ENCODE results near the gene L1TD1.
"Not testable (repeated sequence)": the region's sequence is repeated elsewhere in the genome, so short reads cannot be mapped to it uniquely, and the experiment has no call there.

The L1TD1 gene, protein sequence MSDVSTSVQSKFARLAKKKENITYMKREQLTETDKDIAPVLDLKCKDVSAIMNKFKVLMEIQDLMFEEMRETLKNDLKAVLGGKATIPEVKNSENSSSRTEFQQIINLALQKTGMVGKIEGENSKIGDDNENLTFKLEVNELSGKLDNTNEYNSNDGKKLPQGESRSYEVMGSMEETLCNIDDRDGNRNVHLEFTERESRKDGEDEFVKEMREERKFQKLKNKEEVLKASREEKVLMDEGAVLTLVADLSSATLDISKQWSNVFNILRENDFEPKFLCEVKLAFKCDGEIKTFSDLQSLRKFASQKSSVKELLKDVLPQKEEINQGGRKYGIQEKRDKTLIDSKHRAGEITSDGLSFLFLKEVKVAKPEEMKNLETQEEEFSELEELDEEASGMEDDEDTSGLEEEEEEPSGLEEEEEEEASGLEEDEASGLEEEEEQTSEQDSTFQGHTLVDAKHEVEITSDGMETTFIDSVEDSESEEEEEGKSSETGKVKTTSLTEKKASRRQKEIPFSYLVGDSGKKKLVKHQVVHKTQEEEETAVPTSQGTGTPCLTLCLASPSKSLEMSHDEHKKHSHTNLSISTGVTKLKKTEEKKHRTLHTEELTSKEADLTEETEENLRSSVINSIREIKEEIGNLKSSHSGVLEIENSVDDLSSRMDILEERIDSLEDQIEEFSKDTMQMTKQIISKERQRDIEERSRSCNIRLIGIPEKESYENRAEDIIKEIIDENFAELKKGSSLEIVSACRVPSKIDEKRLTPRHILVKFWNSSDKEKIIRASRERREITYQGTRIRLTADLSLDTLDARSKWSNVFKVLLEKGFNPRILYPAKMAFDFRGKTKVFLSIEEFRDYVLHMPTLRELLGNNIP

DNA sequence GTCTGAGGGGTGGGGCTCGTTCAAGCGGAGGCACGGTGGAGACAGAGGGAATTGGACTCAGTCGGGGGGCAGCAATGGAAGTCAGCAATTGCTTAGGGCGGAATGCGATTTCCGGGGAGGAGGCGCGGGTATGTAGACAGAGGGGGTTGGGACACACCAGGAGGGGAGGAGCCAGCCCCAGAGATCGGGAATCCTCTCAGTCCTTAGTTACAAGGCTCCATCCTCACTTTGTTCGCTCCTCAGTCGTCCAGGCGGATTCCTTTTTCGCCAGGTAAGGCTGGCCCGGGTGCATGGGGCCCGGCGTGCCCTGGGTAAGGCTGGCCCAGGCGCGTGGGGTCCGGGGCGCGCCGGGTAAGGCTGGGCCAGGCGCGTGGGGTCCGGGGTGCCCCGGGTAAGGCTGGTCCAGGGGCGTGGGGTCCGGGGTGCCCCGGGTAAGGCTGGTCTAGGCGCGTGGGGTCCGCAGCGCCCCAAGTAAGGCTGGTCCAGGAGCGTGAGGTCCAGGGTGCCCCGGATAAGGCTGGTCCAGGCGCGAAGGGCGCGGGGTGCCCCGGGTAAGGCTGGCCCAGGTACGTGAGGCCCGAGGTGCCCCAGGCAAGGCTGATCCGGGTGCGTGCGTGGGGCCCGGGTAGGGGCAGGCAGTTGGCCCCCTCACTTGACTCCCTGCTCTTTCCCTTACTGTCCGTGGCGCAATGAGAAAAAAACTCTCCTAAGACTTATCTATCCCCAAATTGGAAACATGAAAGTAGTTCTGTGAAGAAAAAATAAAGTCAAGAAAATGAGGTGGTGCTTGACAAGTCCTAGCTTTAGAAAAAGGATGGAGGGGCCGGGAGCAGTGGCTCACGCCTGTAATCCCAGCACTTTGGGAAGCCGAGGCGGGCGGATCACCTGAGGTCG, at the start of gene L1TD1:
Gene L1TD1, plus strand, starts transcription at position 199 of the 894 bp plus-strand sequence. CDS start 11,780 bp downstream, outside the sequence.
- DNase-seq = no peak

DNA sequence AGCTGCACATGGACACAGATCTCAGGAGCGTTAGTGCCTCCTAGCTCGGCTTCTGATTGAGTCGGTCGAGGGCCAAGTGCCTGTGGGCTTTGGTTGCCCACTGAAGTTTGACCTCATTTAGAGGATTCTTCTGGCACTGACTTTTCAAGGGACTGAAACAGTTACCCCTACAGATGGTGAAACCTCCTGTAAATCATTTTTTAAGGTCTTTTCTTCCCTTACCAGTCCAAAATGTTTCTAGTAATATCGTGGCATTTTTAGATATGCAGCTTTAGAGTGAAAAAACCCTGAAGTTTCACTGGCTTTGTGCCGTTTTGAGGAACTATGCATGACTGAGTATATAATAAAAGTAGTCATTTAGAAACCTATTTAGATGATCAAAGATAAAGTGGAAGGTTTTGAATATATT, 34.7 kb upstream of the L1TD1 start:
- DNase-seq = no peak

DNA sequence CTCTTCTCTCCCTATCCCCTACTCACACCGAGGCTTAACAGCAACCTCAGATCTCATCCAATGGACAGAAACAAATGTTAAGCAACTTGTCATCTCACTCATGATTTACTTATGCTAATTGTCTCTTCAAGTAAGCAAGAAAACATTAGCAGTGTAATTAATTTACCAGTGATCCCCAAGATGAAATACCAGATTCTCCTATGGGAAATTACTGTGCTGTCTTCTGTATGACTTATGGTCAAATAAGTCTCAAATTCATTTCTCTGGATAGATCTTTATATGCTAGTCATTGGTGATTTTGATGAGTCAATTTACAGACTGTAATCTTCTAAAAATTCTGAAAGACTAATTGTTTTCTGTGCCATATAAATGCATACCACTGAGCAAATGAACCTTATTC, 32.9 kb upstream of the L1TD1 start:
- no peak for DNase-seq

DNA sequence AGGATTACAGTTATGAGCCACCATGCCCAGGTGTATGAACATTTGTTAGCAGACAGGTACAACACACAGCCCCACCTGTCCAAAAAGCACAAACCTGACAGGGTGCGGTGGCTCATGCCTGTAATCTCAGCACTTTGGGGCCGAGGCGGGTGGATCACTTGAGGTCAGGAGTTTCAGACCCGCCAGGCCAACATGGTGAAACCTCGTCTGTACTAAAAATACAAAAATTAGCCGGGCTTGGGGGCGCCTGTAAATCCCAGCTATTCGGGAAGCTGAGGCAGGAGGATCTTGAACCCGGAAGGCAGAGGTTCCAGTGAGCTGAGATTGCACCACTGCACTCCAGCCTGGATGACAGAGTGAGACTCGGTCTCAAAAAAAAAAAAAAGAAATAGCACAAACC, 24.3 kb upstream of the L1TD1 start:
- DNase-seq = not testable (repeated sequence)

DNA sequence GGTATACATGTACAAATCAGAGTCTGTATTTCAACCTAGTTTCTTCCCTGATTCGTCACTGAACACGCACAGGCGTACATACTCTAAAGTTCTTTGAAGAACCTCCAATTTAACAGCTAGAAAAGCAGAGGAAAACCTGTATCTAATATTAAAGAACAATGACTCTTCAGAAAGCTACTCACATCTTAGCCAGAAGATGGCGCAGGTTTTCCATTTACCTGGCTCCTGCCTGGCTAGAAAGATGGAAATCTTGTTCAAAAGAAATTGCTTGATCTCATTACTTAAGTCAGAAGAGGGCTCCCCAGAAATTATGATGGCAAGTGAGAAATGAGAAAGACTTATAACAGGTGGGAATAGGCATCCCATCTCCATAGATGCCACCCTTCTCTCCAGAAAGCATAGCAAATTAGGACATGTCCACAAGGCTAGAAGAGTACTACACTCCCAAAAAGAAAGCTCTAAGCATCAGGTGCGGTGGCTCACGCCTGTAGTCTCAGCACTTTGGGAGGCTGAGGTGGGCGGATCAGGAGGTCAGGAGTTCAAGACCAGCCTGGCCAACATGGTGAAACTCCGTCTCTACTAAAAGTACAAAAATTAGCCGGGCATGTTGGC, 19.0 kb upstream of the L1TD1 start:
- peak; percentile 40 for DNase-seq

DNA sequence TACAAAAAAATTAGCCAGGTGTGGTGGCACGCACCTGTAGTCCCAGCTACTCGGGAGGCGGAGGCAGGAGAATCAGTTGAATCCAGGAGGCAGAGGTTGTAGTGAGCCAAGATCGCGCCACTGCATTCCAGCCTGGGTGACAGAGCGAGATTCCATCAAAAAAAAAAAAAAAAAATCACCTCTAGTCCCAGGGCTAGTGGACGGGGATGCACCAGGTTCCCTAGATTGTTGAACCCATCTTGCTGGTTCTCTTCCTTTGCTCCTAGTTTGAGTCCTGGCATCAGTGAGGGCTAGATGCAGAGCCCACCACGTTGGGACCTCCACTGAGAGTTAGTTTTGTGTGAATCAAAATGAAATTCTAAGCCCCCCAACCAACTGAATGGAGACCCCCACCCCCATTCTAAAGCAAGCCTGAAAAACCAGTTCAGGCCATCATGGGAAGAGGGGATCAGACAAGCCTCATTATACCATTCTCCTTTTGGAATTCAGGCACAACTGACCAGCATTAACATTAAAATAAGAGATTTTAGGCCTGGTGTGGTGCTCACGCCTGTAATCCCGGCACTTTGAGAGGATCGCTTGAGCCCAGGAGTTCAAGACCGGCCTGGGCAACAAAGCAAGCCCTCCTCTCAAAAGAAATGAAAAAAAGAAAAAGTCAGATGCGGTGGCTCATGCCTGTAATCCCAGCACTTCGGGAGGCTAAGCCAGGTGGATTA, 17.9 kb upstream of the L1TD1 start:
- DNase-seq = no peak

DNA sequence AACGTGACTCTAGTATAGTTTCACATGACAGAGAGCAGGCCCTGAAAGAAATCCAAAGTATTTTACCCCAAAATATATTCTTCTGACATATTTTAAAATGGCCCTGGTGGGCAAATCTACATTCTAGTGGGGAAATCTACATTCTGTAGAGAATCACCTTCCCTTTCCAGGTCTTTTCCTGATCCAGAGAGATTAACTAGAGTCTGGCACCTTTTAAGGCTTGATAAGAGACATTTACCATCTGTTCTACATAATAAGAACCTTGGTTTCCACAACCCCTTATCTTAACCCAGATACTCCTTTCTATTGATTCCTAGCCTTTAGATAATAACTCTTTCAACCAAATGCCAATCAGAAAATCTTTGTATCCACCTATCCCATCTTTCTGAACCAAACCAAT, 17.0 kb upstream of the L1TD1 start:
- DNase-seq = no peak

DNA sequence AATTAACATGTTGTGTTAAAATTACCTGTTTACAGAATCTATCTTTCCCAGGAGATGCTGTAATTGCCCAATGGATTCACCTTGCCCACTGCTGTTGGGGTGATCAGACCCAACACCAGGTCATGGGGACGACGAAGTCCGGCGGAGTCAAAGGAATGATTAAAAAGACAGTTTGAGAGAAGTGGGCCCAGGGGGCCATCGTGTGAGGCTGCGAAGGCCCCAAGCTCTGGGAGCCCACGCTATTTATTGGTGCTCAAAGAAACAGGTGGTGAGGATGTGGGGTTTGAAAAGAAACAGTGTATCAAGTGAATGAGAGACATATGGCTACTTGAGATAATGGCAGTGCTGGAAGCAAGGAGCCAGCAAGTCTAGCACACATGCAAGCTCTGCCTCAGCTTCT, 16.3 kb upstream of the L1TD1 start:
- no peak for DNase-seq

DNA sequence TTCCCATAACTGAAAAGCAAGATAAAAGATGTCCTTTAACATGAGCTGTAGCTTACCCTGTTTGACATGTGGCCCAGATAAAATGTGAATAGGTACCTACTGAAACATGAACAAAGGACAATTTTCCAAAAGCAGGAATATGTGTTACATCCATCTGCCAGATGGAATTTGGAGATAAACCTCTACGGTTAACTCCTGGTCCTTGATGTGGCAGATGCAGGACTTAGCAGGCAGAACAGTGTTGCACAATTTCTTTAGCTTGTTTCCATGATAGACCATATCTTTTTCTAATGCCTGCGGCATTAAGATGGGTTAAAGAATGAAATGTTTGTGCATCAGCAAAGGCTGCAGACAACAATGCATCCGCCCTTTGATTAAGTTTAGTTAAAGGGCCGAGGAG, 14.6 kb upstream of the L1TD1 start:
- not testable (repeated sequence) for DNase-seq

DNA sequence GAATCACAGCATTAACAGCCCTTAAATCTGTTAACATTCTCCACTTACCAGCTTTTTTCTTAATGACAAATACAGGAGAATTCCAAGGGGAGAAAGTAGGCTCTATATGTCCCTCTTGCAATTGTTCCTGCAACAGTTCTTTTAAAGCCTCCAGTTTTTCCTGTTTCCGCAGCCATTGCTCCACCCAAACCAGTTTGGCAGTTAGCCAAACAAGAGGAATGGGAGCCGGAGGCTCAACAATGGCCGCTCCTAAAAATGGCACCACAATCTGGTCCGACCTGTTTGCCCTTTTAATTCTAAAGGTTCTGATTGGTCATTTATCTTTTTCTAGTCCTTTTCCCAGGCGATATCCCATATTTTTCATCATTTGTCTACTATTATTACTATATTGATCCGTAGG, 14.0 kb upstream of the L1TD1 start:
- peak; percentile 38 for DNase-seq

DNA sequence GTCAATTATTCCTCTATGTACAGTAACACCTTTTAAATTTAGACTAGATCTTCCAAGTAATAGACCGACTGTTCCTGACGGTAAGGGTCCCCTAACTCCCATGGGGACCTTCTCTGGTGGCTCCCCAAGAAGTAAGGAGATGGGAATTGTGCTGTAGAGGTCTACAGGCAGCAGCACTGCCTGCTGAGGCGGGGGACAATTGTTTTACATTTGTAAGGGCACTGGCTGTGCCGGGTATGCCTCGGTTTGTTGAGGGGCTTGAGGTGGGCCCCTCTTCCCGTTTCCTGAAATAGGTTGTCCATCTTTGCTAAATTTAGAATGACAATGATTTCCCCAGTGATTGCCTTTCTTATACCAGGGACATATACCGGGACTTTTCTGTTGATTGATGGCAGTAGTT, 13.1 kb upstream of the L1TD1 start:
- no peak for DNase-seq

DNA sequence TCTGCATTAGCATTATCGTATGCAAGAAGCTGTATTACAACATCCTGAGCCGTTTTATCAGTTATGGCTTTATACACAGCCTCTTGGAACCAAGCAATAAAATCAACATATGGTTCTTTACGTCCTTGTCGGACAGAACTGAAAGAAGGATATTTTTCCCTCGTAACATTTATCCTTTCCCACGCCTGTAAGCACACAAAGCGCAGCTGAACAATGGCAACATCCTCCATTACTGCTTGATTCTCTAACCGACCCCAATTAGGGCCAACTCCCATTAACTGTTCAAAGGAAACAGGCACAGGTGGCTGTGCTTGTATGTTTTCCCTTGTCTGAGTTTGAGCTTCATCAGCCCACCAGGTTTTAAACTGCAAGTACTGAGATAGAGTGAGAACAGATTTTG, 12.5 kb upstream of the L1TD1 start:
- not testable (repeated sequence) for DNase-seq

DNA sequence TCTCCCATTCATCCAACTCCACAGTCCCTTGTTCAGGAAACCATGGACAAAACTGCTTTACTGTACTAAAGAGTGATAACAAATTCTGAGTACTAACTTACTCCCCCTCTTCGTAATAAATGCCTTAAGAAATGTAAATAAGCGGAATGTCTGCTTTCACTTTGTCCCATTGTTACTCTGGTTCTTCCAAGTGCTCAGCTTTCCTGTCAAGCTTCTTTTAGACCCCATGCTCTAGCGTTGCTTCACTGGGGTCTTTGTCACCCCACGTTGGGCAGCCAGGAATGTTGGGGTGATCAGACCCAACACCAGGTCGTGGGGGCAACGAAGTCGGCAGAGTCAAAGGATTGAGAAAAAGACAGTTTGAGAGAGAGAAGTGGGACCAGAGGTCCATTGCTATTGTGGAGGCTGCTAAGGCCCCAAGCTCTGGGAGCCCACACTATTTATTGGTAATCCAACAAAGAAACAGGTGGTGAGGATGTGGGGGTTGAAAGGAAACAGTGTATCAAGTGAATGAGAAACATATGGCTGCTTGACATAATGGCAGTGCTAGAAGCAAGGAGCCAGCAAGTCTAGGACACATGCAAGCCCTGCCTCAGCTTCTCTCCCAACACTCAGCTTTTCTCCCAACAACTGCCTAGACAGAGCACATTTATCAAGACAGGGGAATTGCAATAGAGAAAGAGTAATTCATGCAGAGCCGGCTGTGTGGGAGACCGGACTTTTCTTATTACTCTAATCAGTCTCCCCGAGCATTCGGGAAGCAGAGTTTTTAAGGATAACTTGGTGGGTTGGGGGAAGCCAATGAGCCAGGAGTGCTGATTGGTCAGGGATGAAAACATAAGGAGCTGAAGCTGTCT, 11.3 kb upstream of the L1TD1 start:
- not testable (repeated sequence) for DNase-seq

DNA sequence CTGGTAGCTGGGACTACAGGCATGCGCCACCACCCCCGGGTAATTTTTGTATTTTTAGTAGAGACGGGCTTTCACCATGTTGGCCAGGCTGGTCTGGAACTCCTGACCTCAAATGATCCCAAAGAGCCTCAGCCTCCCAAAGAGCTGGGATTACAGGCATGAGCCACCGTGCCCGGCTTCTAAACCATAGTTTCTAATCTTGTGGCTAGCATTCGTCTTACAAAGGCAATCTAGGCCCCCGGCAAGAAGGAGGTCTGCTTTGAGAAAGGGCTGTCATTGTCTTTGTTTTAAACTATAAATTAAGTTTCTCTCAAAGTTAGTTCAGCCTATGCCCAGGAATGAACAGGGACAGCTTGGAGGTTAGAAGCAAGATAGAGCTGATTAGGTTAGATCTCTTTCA, 10.3 kb upstream of the L1TD1 start:
- no peak for DNase-seq

DNA sequence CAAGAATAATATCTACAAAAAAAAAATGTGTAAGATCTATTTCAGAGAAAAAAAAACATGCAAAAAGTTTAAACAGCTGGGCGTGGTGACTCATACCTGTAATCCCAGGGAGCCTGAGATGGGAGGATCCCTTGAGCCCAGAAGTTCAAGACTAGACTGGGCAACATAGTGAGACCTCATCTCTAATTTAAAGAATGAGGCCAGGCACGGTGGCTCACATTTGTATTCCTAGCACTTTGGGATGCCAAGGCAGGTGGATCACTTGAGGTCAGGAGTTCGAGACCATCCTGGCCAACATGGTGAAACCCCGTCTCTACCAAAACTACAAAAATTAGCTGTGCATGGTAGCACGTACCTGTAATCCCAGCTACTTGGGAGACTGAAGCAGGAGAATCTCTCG, 9.4 kb upstream of the L1TD1 start:
- DNase-seq = not testable (repeated sequence)

DNA sequence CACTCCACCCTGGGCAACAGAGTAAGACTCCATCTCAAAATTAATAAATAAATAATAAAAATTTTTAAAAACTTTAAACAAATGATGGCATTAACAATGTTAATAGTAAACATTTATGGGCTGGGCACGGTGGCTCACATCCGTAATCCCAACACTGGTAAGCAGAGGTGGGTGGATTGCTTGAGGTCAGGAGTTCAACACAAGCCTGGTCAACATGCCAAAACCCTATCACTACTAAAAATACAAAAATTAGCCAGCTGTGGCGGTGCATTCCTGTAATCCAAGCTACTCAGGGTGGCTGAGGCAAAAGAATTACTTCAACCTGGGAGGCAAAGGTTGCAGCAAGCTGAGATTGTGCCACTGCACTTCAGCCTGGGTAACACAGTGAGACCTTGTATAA, 9.0 kb upstream of the L1TD1 start:
- no peak for DNase-seq

DNA sequence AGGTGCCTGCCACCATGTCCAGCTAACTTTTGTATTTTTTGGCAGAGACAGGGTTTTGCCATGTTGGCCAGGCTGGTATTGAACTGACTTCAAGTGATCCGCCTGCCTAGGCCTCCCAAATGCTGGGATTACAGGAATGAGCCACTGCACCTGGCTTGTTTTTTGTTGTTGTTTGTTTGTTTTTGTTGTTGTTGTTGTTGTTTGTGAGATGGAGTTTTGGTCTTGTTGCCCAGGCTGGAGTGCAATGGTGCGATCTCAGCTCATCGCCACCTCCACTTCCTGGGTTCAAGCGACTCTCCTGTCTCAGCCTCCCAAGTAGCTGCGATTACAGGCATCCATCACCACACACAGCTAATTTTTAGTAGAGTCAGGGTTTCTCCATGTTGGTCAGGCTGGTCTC, 7.1 kb upstream of the L1TD1 start:
- DNase-seq = no peak

DNA sequence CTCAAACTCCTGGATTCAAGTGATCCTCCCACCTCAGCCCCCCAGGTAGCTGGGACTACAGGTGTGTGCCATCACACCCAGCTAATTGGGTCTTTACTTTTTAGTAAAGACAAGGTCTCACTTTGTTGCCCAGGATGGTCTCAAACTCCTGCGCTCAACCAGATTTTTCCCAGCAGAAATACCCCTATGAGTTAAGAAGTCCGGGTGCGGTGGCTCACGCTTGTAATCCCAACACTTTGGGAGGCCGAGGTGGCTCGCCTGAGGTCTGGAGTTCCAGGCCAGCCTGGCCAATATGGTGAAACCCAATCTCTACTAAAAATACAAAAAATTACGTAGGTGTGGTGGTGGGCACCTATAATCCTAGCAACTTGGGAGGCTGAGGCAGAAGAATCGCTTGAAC, 6.5 kb upstream of the L1TD1 start:
- no peak for DNase-seq

DNA sequence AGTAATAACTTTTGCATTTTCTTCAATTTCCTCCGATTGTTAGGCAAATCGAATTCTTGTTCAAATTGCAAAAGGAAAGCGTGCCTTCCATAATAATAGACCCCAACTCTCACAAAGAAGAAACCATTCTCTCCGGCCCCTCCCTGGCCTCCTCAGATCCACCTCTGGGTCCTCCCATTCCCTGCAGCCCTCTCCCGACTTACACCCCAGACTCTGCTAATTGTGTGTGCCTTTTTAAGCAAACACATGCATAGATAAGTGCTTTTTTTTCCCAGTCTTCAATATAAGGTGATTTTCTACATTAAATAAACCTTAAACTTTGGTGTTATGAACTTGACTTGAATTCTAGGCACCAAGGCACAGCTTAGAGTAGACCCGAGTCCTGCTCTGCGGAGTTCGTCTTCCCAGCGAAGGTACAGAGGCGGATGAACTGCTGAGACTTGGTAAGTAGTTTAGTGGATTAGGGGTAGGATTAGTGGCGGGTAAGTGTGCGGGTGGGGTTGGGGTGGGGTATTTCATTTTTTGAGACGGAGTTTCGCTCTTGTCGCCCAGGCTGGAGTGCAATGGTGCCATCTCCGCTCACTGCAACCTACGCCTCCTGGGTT, 1.5 kb downstream of the L1TD1 start:
- no peak for DNase-seq

DNA sequence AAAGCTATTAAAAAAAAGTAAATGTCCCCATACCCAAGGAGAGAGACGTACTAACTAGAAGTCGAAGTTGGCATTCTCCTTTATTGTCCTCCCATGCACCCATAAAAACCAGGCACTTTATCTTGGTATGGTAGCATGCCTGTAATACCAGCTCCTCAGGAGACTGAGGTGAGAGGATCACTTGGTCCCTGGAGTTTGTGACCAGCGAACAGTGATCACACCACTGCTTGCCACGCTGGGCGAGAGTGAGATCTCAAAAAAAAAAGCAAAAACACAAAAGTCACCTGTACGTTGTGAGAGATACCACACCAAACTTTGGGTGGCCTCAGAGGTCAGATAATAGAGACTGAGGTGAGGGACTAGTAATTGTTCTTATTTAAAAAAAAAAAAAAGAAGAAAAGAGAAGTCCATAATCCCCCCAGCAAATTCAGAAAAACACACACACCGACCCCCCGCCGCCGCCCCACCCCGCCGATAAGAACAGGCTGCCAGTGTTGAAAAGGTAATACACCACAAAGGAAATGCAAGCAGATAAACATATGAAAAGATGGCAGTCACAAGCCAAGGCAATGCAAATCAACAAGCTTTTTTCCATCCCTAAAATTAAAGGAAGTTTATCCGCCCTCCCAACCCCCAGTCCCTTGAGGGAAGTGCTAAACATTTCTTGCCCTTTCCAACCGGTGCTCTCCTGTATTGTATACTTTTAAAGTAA, 3.6 kb downstream of the L1TD1 start:
- no peak for DNase-seq
